ENCODE data around the gene CIC. TPM values are rescaled to one million over a fixed set of nuclear protein-coding genes. Genes with fewer than 3 reads are reported as not detected.

CIC gene
- total RNA-seq, 3 donors from 2014 or later (not counting 1 experiment from before 2014, with no cell fraction given), result 95.4 to 121 (median 108) TPM

DNA sequence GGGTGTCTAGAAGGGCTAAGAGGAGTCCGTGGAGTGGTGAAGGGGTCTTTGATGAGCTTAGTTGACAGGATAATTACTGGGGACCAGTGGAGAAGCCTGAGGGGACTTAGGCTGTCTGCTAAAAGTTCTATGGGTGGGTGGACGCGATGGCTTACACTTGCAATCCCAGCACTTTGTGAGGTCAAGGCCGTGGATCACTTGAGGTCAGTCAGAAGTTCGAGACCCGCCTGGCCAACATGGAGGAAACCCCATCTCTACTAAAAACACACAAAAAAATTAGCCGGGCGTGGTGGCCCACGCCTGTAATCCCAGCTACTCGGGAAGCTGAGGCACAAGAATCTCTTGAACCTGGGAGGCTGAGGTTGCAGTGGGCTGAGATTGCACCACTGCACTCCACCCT, 23.8 kb upstream of the CIC start:
- H3K36me3 ChIP-seq (ENCODE audit: control insufficient read depth, insufficient read depth, low read length), result peaks cover 8% of the 10 kb centered on the region
- Mint-ChIP-seq H3K36me3 (no peaks in the 10 kb centered on the region), H3K4me1 (peaks cover 34 to 57% of the 10 kb centered on the region in 2 donors), H3K4me3 (peak overlapping the region; percentile 96), H3K27ac (peak overlapping the region; percentile 93 to 98), H3K27me3 (ENCODE audit: low read depth in 2 of 2) (no peaks in the 10 kb centered on the region), H3K9me3 (no peaks in the 10 kb centered on the region)
- TF ChIP-seq, protein P1, sequence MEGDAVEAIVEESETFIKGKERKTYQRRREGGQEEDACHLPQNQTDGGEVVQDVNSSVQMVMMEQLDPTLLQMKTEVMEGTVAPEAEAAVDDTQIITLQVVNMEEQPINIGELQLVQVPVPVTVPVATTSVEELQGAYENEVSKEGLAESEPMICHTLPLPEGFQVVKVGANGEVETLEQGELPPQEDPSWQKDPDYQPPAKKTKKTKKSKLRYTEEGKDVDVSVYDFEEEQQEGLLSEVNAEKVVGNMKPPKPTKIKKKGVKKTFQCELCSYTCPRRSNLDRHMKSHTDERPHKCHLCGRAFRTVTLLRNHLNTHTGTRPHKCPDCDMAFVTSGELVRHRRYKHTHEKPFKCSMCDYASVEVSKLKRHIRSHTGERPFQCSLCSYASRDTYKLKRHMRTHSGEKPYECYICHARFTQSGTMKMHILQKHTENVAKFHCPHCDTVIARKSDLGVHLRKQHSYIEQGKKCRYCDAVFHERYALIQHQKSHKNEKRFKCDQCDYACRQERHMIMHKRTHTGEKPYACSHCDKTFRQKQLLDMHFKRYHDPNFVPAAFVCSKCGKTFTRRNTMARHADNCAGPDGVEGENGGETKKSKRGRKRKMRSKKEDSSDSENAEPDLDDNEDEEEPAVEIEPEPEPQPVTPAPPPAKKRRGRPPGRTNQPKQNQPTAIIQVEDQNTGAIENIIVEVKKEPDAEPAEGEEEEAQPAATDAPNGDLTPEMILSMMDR (IDR thresholded peaks at IDR 0.05), result no peak
- peak overlapping the region; percentile 74 for H3K27ac ChIP-seq (ENCODE audit: low read length)
- H3K27me3 ChIP-seq (ENCODE audit: control insufficient read depth, insufficient read depth, low read length), result no peaks in the 10 kb centered on the region
- intact Hi-C loops (cut with micrococcal nuclease), result no loop called here
- ATAC-seq (no peak), DNase-seq (no peak)
- H3K4me3 ChIP-seq (ENCODE audit: low read length), result no peak overlapping the region
- 88% methylated on average over 10 of the region's 10 CpGs for WGBS (ENCODE audit: insufficient coverage)
- peaks cover 36% of the 10 kb centered on the region for H3K4me1 ChIP-seq (ENCODE audit: control insufficient read depth, insufficient read depth, low read length)
- no peaks in the 10 kb centered on the region for H3K9me3 ChIP-seq (ENCODE audit: control insufficient read depth, insufficient read depth, low read length)

DNA sequence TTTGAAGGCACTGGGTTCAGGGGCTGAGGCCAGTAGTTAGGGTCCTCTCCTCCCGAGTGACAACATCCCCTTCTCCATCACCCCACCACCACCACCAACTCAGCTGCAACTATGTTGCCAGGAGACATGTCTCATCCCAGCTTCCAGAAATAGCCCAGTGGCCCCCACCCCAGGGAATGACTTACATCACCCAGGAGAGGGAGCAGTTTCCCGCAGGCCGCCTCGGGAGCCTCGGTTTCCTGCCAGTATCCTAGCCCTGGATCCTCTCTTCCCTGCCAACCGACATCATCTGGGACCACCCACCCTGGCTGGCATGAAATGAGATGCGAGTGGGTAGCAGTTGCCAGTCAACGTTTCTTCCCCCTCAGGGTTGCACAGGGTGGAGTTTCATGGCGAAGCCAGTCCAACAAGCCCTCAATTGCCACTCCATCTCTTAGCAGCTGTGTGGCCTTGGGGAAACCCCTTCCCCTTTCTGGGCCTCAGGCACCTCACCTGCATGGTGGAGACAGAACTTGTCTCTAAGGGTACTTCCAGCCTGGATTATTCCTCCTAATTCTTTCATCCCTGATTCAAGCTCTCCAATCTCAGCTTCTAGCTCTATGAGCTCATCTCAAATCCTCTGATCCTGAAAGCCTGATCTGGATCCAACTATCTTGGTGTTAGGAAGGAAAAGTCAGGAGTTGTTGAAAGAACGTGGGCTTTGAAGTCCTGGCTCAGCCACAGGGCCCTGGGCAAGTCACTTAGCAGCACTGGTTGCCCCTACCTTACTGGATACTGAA, 22.7 kb upstream of the CIC start:
- ATAC-seq, result no peak
- no peaks in the 10 kb centered on the region for H3K27me3 ChIP-seq (ENCODE audit: control insufficient read depth, insufficient read depth, low read length)
- no peaks in the 10 kb centered on the region for H3K27me3 Mint-ChIP-seq (ENCODE audit: low read depth in 2 of 2)
- H3K36me3 ChIP-seq (ENCODE audit: control insufficient read depth, insufficient read depth, low read length), result peaks cover 5% of the 10 kb centered on the region
- no peak overlapping the region for H3K4me3 Mint-ChIP-seq
- H3K4me1 ChIP-seq (ENCODE audit: control insufficient read depth, insufficient read depth, low read length), result peaks cover 33% of the 10 kb centered on the region
- no peaks in the 10 kb centered on the region for H3K9me3 ChIP-seq (ENCODE audit: control insufficient read depth, insufficient read depth, low read length)
- TF ChIP-seq, protein P1 (IDR thresholded peaks at IDR 0.05), result no peak
- no peaks in the 10 kb centered on the region for H3K36me3 Mint-ChIP-seq
- no peaks in the 10 kb centered on the region for H3K9me3 Mint-ChIP-seq
- no peak overlapping the region for H3K27ac ChIP-seq (ENCODE audit: low read length)
- peak overlapping the region; percentile 93 to 98 for H3K27ac Mint-ChIP-seq
- 53% methylated on average over 10 of the region's 10 CpGs for WGBS (ENCODE audit: insufficient coverage)
- H3K4me3 ChIP-seq (ENCODE audit: low read length), result no peak overlapping the region
- intact Hi-C loops (cut with micrococcal nuclease), result no loop called here
- peak in 1 of 2 donors; percentile 32 for DNase-seq
- peaks cover 29 to 46% of the 10 kb centered on the region in 2 donors for H3K4me1 Mint-ChIP-seq

DNA sequence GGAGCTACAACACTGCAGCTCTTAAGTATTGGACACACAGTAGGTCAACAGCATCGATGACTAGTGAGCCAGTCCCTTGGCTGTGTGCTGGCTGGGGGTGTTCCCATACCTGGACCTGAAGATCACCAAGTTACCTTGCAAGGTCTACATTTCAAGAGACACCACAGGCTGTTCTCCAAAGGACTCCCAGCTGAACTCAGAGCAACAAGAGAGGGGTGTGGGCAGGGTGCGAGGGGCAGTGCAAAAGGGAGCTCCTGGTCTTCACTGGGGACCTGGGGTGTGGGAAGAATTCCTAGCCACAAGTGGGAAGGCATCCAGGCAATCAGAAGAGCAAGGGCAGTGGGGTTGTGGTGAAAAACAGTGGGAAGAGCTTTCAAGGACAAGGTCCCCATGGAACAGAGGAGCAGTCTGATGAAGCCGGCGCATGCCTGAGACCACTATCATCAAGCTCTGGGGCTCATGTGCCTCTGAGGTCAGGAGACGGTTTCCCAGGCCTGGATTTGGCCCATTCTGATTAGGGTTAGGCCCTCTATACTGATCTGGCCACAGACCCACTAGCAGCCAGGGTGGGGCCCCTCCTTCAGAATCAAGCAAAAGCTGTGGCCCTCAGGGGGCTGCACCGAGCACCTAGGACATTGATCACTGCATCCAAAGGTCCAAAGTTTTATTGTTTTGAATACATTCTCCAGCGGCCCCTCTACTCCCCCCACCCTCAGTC, 22.0 kb upstream of the CIC start:
- Mint-ChIP-seq H3K4me1 (peaks cover 28 to 46% of the 10 kb centered on the region in 2 donors), H3K27ac (peak overlapping the region in 1 of 2 donors; percentile 51), H3K4me3 (no peak overlapping the region), H3K9me3 (no peaks in the 10 kb centered on the region), H3K27me3 (ENCODE audit: low read depth in 2 of 2) (no peaks in the 10 kb centered on the region), H3K36me3 (no peaks in the 10 kb centered on the region)
- intact Hi-C loops (cut with micrococcal nuclease), result no loop called here
- no peak for DNase-seq
- ATAC-seq, result no peak
- TF ChIP-seq, protein P1 (IDR thresholded peaks at IDR 0.05), result no peak
- H3K4me3 ChIP-seq (ENCODE audit: low read length), result no peak overlapping the region
- WGBS (ENCODE audit: insufficient coverage), result 96% methylated on average over 7 of the region's 7 CpGs
- peaks cover 5% of the 10 kb centered on the region for H3K36me3 ChIP-seq (ENCODE audit: control insufficient read depth, insufficient read depth, low read length)
- no peaks in the 10 kb centered on the region for H3K27me3 ChIP-seq (ENCODE audit: control insufficient read depth, insufficient read depth, low read length)
- no peak overlapping the region for H3K27ac ChIP-seq (ENCODE audit: low read length)
- H3K4me1 ChIP-seq (ENCODE audit: control insufficient read depth, insufficient read depth, low read length), result peaks cover 34% of the 10 kb centered on the region
- H3K9me3 ChIP-seq (ENCODE audit: control insufficient read depth, insufficient read depth, low read length), result no peaks in the 10 kb centered on the region
